DOHH2 (cell line): Measurements from ENCODE around the gene RPL36AL.

Experiments used
- H3F3A ChIP-seq: fragments of 200-600 bp; sonication (generic), shearing (Covaris generic); 2 replicates; pipeline ENCODE4 v1.6.0; 2016; ENCODE audit warnings: antibody characterized with exemption, mild to moderate bottlenecking; ENCODE audit not compliant: control insufficient read depth, insufficient read depth
- H3K27ac ChIP-seq: fragments of 200-600 bp; sonication (generic); 2 replicates; pipeline ENCODE4 v1.5.1; 2014; ENCODE audit warnings: low read depth, mild to moderate bottlenecking, low read length, moderate library complexity
- H3K27me3 ChIP-seq: fragments of 200-600 bp; sonication (generic); 2 replicates; pipeline ENCODE4 v1.6.1; 2014; ENCODE audit warnings: mild to moderate bottlenecking, low read length, mixed read lengths; ENCODE audit not compliant: control insufficient read depth
- H3K36me3 ChIP-seq: fragments of 200-600 bp; sonication (generic); 2 replicates; pipeline ENCODE4 v1.6.1; 2014; ENCODE audit warnings: mild to moderate bottlenecking, low read length, moderate library complexity, mixed read lengths; ENCODE audit not compliant: control insufficient read depth
- H3K4me1 ChIP-seq: fragments of 200-600 bp; sonication (generic); 2 replicates; pipeline ENCODE4 v1.6.1; 2014; ENCODE audit warnings: mild to moderate bottlenecking, low read length, mixed read lengths; ENCODE audit not compliant: control insufficient read depth
- H3K4me2 ChIP-seq: fragments of 200-600 bp; sonication (generic); 2 replicates; pipeline ENCODE4 v1.6.0; 2014; ENCODE audit warnings: mild to moderate bottlenecking, low read length, moderate library complexity
- H3K4me3 ChIP-seq: fragments of 200-600 bp; sonication (generic); 2 replicates; pipeline ENCODE4 v1.5.1; 2014; ENCODE audit warnings: mild to moderate bottlenecking, low read length, mixed read lengths
- H3K79me2 ChIP-seq: fragments of 200-600 bp; sonication (generic); 2 replicates; pipeline ENCODE4 v1.6.1; 2014; ENCODE audit warnings: mild to moderate bottlenecking, low read length, mixed read lengths; ENCODE audit not compliant: control insufficient read depth
- H3K9me2 ChIP-seq: fragments of 200-600 bp; sonication (generic); replicated peaks from 2 replicates; pipeline ENCODE4 v1.6.1; 2014; ENCODE audit warnings: mild to moderate bottlenecking, low read length, mixed read lengths; ENCODE audit not compliant: control insufficient read depth
- H3K9me3 ChIP-seq: fragments of 200-600 bp; sonication (generic); 2 replicates; pipeline ENCODE4 v1.6.1; 2014; ENCODE audit warnings: antibody characterized with exemption, low read length, mixed read lengths; ENCODE audit not compliant: control insufficient read depth, insufficient read depth
- H4K20me1 ChIP-seq: fragments of 200-600 bp; sonication (generic); 2 replicates; pipeline ENCODE4 v1.6.0; 2014; ENCODE audit warnings: low read depth, mild to moderate bottlenecking, antibody characterized with exemption, low read length, moderate library complexity; ENCODE audit not compliant: control insufficient read depth, insufficient read depth
- CTCF ChIP-seq: fragments of 200-600 bp; sonication (generic); IDR thresholded peaks from one replicate; pipeline ENCODE4 v1.5.1; 2014; ENCODE audit warnings: antibody characterized with exemption, mild to moderate bottlenecking, low read depth, low read length; ENCODE audit not compliant: poor library complexity, severe bottlenecking
- EZH2phosphoT487 ChIP-seq: fragments of 200-600 bp; sonication (generic); IDR thresholded peaks from 2 replicates; pipeline ENCODE4 v1.6.1; 2017; ENCODE audit warnings: borderline replicate concordance, mild to moderate bottlenecking, antibody characterized with exemption, low read length, moderate library complexity, mixed read lengths

RPL36AL gene

GRCh38 chr14:49615776-49616175 is 4.7 kb downstream of the RPL36AL start:
- Histone ChIP-seq H3K79me2 (peaks cover 84% of the 10 kb centered on the region), H3K4me1 (peaks cover 32% of the 10 kb centered on the region), H3K4me2 (no peak overlapping the region), H3K27me3 (no peaks in the 10 kb centered on the region), H3F3A (peaks cover 44% of the 10 kb centered on the region), H3K36me3 (peaks cover 80% of the 10 kb centered on the region), H3K9me3 (no peaks in the 10 kb centered on the region), H3K27ac (no peak overlapping the region), H3K4me3 (no peak overlapping the region), H3K9me2 (no peaks in the 10 kb centered on the region), H4K20me1 (peaks cover 9% of the 10 kb centered on the region; the same call in 1 of the 2 replicates)
- no peak for TF ChIP-seq EZH2phosphoT487
- no peak for TF ChIP-seq CTCF

- H3K27ac ChIP-seq: no peak overlapping the region
- peaks cover 44% of the 10 kb centered on the region for H3F3A ChIP-seq
- H3K79me2 ChIP-seq: peaks cover 85% of the 10 kb centered on the region
- H3K36me3 ChIP-seq: peaks cover 78% of the 10 kb centered on the region
- H3K4me1 ChIP-seq: peaks cover 37% of the 10 kb centered on the region
- H3K4me3 ChIP-seq: no peak overlapping the region
- H3K9me3 ChIP-seq: no peaks in the 10 kb centered on the region
- H4K20me1 ChIP-seq: 0 out of 2 replicates have a peak, but pooled peaks cover 5% of the 10 kb centered on the region
- H3K9me2 ChIP-seq: no peaks in the 10 kb centered on the region
- H3K4me2 ChIP-seq: no peak overlapping the region
- no peaks in the 10 kb centered on the region for H3K27me3 ChIP-seq
- TF ChIP-seq EZH2phosphoT487 (no peak), CTCF (no peak)
These were observed 6.2 kb downstream of the RPL36AL start for GRCh38 chr14:49614196-49614595.

- H3K36me3 ChIP-seq: peaks cover 72% of the 10 kb centered on the region
- TF ChIP-seq CTCF (no peak), EZH2phosphoT487 (no peak)
- H4K20me1 ChIP-seq: 0 out of 2 replicates have a peak, but pooled peaks cover 5% of the 10 kb centered on the region
- H3K79me2 ChIP-seq: peaks cover 83% of the 10 kb centered on the region
- H3F3A ChIP-seq: peaks cover 40% of the 10 kb centered on the region
- H3K4me1 ChIP-seq: peaks cover 22% of the 10 kb centered on the region
- no peaks in the 10 kb centered on the region for H3K9me2 ChIP-seq
- H3K9me3 ChIP-seq: no peaks in the 10 kb centered on the region
- H3K27ac ChIP-seq: no peak overlapping the region
- no peak overlapping the region for H3K4me3 ChIP-seq
- H3K27me3 ChIP-seq: no peaks in the 10 kb centered on the region
- H3K4me2 ChIP-seq: no peak overlapping the region
These were observed 7.8 kb downstream of the RPL36AL start for GRCh38 chr14:49612671-49613070.

GRCh38 chr14:49612251-49612650 is 8.2 kb downstream of the RPL36AL start:
- H3K79me2 ChIP-seq: peaks cover 83% of the 10 kb centered on the region
- no peaks in the 10 kb centered on the region for H3K9me3 ChIP-seq
- H3F3A ChIP-seq: peaks cover 35% of the 10 kb centered on the region
- H3K27ac ChIP-seq: no peak overlapping the region
- H4K20me1 ChIP-seq: 0 out of 2 replicates have a peak, but pooled peaks cover 2% of the 10 kb centered on the region
- TF ChIP-seq EZH2phosphoT487 (no peak), CTCF (no peak)
- H3K4me2 ChIP-seq: no peak overlapping the region
- peaks cover 18% of the 10 kb centered on the region for H3K4me1 ChIP-seq
- H3K4me3 ChIP-seq: no peak overlapping the region
- no peaks in the 10 kb centered on the region for H3K9me2 ChIP-seq
- H3K27me3 ChIP-seq: no peaks in the 10 kb centered on the region
- peaks cover 72% of the 10 kb centered on the region for H3K36me3 ChIP-seq
